Liver (tissue), 9 donors: ENCODE data around the gene DPP6. TPM values are rescaled to one million over a fixed set of nuclear protein-coding genes. Genes with fewer than 3 reads are reported as not detected.

Source experiments
- DNase-seq: peaks from one replicate; pipeline ENCODE4 v3.0.0-alpha.2; 2017; ENCODE audit warnings: low spot score
- H3K27ac ChIP-seq, 2 donors: one replicate each; pipeline ENCODE4 v1.7.0; 2013; ENCODE audit warnings: inconsistent platforms in 2 of 2, low read length in 2 of 2, control low read depth in 1 of 2, low read depth in 1 of 2, mild to moderate bottlenecking in 1 of 2
- H3K27me3 ChIP-seq, 4 donors: one replicate each; pipeline versions ENCODE4 v1.6.1 to v1.7.0; 2013; ENCODE audit warnings: low read length in 3 of 4, inconsistent platforms in 1 of 4, mild to moderate bottlenecking in 1 of 4, moderate library complexity in 1 of 4; ENCODE audit not compliant: control insufficient read depth in 4 of 4, insufficient read depth in 4 of 4
- H3K36me3 ChIP-seq, 4 donors: one replicate each; pipeline versions ENCODE4 v1.6.1 to v1.7.0; 2013; ENCODE audit warnings: low read length in 3 of 4, mild to moderate bottlenecking in 3 of 4, low read depth in 1 of 4, moderate library complexity in 1 of 4; ENCODE audit not compliant: control insufficient read depth in 4 of 4, insufficient read depth in 3 of 4
- H3K4me1 ChIP-seq, 4 donors: one replicate each; pipeline versions ENCODE4 v1.6.1 to v1.7.0; 2013; ENCODE audit warnings: low read length in 3 of 4, mild to moderate bottlenecking in 3 of 4, moderate library complexity in 1 of 4; ENCODE audit not compliant: control insufficient read depth in 4 of 4, insufficient read depth in 4 of 4
- H3K4me3 ChIP-seq, 3 donors: one replicate each; pipeline versions ENCODE4 v1.6.1 to v1.7.0; 2013; ENCODE audit warnings: low read length in 3 of 3, control low read depth in 1 of 3, low read depth in 1 of 3, mild to moderate bottlenecking in 1 of 3
- H3K9ac ChIP-seq, 2 donors: one replicate each; pipeline ENCODE4 v1.7.0; 2013; ENCODE audit warnings: low read length in 2 of 2, mild to moderate bottlenecking in 2 of 2, moderate library complexity in 2 of 2, control low read depth in 1 of 2, low read depth in 1 of 2
- H3K9me3 ChIP-seq, 4 donors: one replicate each; pipeline versions ENCODE4 v1.6.1 to v1.7.0; 2013; ENCODE audit warnings: low read length in 3 of 4; ENCODE audit not compliant: control insufficient read depth in 4 of 4
- ATF3 ChIP-seq: IDR thresholded peaks from 2 replicates; pipeline ENCODE4 v1.6.1; 2016; ENCODE audit warnings: antibody characterized with exemption
- CTCF ChIP-seq: fragments of 150-350 bp; IDR thresholded peaks from 2 replicates; pipeline ENCODE4 v1.5.1; 2017; ENCODE audit warnings: improper control_type of control experiment, low read depth, low read length; ENCODE audit not compliant: missing input control
- FOXA2 ChIP-seq: IDR thresholded peaks from 2 replicates; pipeline ENCODE4 v1.6.1; 2016; ENCODE audit warnings: antibody characterized with exemption
- GABPA ChIP-seq, 2 donors: IDR thresholded peaks in 1 of 2; conservative IDR thresholded peaks in 1 of 2; 2 replicates each; pipeline ENCODE4 v1.6.1; 2016; ENCODE audit warnings: antibody characterized with exemption in 2 of 2, mild to moderate bottlenecking in 1 of 2, moderate library complexity in 1 of 2
- HNF4A ChIP-seq, 2 donors: conservative IDR thresholded peaks; 2 replicates each; pipeline ENCODE4 v1.6.1; 2016; ENCODE audit warnings: antibody characterized with exemption in 2 of 2, mild to moderate bottlenecking in 2 of 2
- JUND ChIP-seq, 2 donors: IDR thresholded peaks; 2 replicates each; pipeline ENCODE4 v1.6.1; 2016; ENCODE audit warnings: antibody characterized with exemption in 2 of 2
- MAX ChIP-seq: IDR thresholded peaks from 2 replicates; pipeline ENCODE4 v1.6.1; 2016; ENCODE audit warnings: antibody characterized with exemption
- NR2F2 ChIP-seq: IDR thresholded peaks from 2 replicates; pipeline ENCODE4 v1.6.1; 2016; ENCODE audit warnings: antibody characterized with exemption
- RAD21 ChIP-seq, 2 donors: IDR thresholded peaks; 2 replicates each; pipeline ENCODE4 v1.6.1; 2016; ENCODE audit warnings: antibody characterized with exemption in 2 of 2, mild to moderate bottlenecking in 2 of 2
- RXRA ChIP-seq, 2 donors: IDR thresholded peaks; 2 replicates each; pipeline ENCODE4 v1.6.1; 2017 to 2018; ENCODE audit warnings: antibody characterized with exemption in 2 of 2, mild to moderate bottlenecking in 1 of 2
- SP1 ChIP-seq: IDR thresholded peaks from 2 replicates; pipeline ENCODE4 v1.6.1; 2018; ENCODE audit warnings: antibody characterized with exemption, mild to moderate bottlenecking
- YY1 ChIP-seq: IDR thresholded peaks from 2 replicates; pipeline ENCODE4 v1.6.1; 2016; ENCODE audit warnings: antibody characterized with exemption, mild to moderate bottlenecking
- ZBTB33 ChIP-seq: IDR thresholded peaks from 2 replicates; pipeline ENCODE4 v1.6.1; 2016; ENCODE audit warnings: antibody characterized with exemption
- WGBS: extraction: QIAGEN DNeasy Blood & Tissue Kit; methylation state at CpG from one replicate; pipeline ENCODE4 v1.1.7; 2013; 5-methylcytosine and 5-hydroxymethylcytosine counted together
- polyA plus RNA-seq, 2 donors: library from polyadenylated mRNA; stranded (reverse) in 1 of 2; unstranded in 1 of 2; fragments of 200-250 nt in 1 of 2; fragments of >200 nt in 1 of 2; fragmentation: Nextera tagmentation in 1 of 2; extraction: Ambion mirVana in 1 of 2; gene quantifications; one replicate each; pipeline versions ENCODE4 v1.2.1 to v1.2.3, GENCODE V29; 2013 to 2015
- total RNA-seq, 2 donors: library from RNA; depleted of rRNA; stranded (reverse); fragments of >200 nt; gene quantifications; one replicate each; pipeline ENCODE4 v1.2.3, GENCODE V29; 2014
- TF ChIP-seq, protein P1 (sequence below): IDR thresholded peaks from 2 replicates; pipeline ENCODE4 v1.6.1; 2016; ENCODE audit warnings: antibody characterized with exemption, mild to moderate bottlenecking
- donor health status: healthy.
- donor health status: healthy.
- donor health status: healthy.
- donor health status: healthy.
- donor health status: healthy.

DPP6 gene
- total and polyA plus RNA-seq, 4 donors = 0.01 TPM; not detected in 3

- Histone ChIP-seq H3K36me3 (no peaks in the 10 kb centered on the region), H3K9me3 (peaks cover 0 to 3% (median 0%) of the 10 kb centered on the region in 4 donors), H3K9ac (no peak overlapping the region), H3K4me1 (no peaks in the 10 kb centered on the region), H3K4me3 (no peak overlapping the region), H3K27ac (no peak overlapping the region), H3K27me3 (no peaks in the 10 kb centered on the region)
- DNase-seq = no peak
- 75% methylated on average over 5 of the region's 5 CpGs for WGBS
- no peak for TF ChIP-seq HNF4A (conservative IDR thresholded peaks at IDR 0.05)
- TF ChIP-seq RAD21 (IDR thresholded peaks at IDR 0.05) = no peak
- TF ChIP-seq CTCF = no peak
- TF ChIP-seq RXRA (IDR thresholded peaks at IDR 0.05) = no peak
- no peak for TF ChIP-seq NR2F2
- no peak for TF ChIP-seq JUND (IDR thresholded peaks at IDR 0.05)
- no peak for TF ChIP-seq YY1
- TF ChIP-seq SP1 = no peak
- no peak for TF ChIP-seq MAX
- TF ChIP-seq ZBTB33 = no peak
- TF ChIP-seq GABPA (IDR thresholded peaks at IDR 0.05 in 1 of 2, conservative IDR thresholded peaks at IDR 0.05 in 1 of 2) = no peak
- TF ChIP-seq, protein P1, sequence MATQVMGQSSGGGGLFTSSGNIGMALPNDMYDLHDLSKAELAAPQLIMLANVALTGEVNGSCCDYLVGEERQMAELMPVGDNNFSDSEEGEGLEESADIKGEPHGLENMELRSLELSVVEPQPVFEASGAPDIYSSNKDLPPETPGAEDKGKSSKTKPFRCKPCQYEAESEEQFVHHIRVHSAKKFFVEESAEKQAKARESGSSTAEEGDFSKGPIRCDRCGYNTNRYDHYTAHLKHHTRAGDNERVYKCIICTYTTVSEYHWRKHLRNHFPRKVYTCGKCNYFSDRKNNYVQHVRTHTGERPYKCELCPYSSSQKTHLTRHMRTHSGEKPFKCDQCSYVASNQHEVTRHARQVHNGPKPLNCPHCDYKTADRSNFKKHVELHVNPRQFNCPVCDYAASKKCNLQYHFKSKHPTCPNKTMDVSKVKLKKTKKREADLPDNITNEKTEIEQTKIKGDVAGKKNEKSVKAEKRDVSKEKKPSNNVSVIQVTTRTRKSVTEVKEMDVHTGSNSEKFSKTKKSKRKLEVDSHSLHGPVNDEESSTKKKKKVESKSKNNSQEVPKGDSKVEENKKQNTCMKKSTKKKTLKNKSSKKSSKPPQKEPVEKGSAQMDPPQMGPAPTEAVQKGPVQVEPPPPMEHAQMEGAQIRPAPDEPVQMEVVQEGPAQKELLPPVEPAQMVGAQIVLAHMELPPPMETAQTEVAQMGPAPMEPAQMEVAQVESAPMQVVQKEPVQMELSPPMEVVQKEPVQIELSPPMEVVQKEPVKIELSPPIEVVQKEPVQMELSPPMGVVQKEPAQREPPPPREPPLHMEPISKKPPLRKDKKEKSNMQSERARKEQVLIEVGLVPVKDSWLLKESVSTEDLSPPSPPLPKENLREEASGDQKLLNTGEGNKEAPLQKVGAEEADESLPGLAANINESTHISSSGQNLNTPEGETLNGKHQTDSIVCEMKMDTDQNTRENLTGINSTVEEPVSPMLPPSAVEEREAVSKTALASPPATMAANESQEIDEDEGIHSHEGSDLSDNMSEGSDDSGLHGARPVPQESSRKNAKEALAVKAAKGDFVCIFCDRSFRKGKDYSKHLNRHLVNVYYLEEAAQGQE = no peak
Observed at GRCh38 chr7:154469652-154470051, 417.5 kb downstream of the DPP6 start.

GRCh38 chr7:154472343-154472742, 420.1 kb downstream of the DPP6 start:
- no peak for DNase-seq
- Histone ChIP-seq H3K4me1 (no peaks in the 10 kb centered on the region), H3K9ac (no peak overlapping the region), H3K27ac (no peak overlapping the region), H3K36me3 (no peaks in the 10 kb centered on the region), H3K27me3 (no peaks in the 10 kb centered on the region), H3K9me3 (no peaks in the 10 kb centered on the region), H3K4me3 (no peak overlapping the region)
- WGBS = 45% methylated on average over 2 of the region's 2 CpGs
- no peak for TF ChIP-seq ATF3
- no peak for TF ChIP-seq SP1
- no peak for TF ChIP-seq CTCF
- TF ChIP-seq YY1 = no peak
- no peak for TF ChIP-seq HNF4A (conservative IDR thresholded peaks at IDR 0.05)
- TF ChIP-seq FOXA2 = no peak
